ENCODE data around the gene EEF1A2.

- TF ChIP-seq CTCF (IDR thresholded peaks at IDR 0.05; ENCODE audit: insufficient read depth, low read depth, low read length) (no peak), EZH2 (IDR thresholded peaks at IDR 0.05; ENCODE audit: insufficient read depth, low read length) (no peak)
Measured at GRCh38 chr20:63472862-63473390, 26.0 kb downstream of the EEF1A2 start.

Data from astrocyte (in vitro differentiated cells and primary cell).